ENCODE data around the gene IDH3A. TPM values are rescaled to one million over a fixed set of nuclear protein-coding genes. Genes with fewer than 3 reads are reported as not detected.

IDH3A gene
- total RNA-seq (2022; extraction: Qiagen RNA extraction; ENCODE audit: low read depth), result 73.5 to 88.1 TPM (median 88.0 TPM) in 5 replicates

GRCh38 chr15:78149068-78149804 lies at the start of gene IDH3A:
Gene IDH3A (plus strand): TSS chr15:78149362. CDS start chr15:78149404, 42 bp downstream.

GRCh38 chr15:78131295-78132061 lies 17.7 kb upstream of the IDH3A start, which contains the start of gene CIB2:
Gene CIB2 (minus strand): TSS chr15:78131445. CDS start chr15:78131215, 230 bp downstream.

Other genes with a start within 250 kb of the IDH3A start
- 12.1 to 17.4 TPM (median 15.0 TPM) in 5 replicates for gene TBC1D2B, start 71.7 kb upstream of the IDH3A start, total RNA-seq (2022; extraction: Qiagen RNA extraction; ENCODE audit: low read depth)
- gene SH2D7, start 56.8 kb upstream of the IDH3A start, total RNA-seq (2022; extraction: Qiagen RNA extraction; ENCODE audit: low read depth), result not detected in 5 replicates
- gene CIB2, start 17.9 kb upstream of the IDH3A start, total RNA-seq (2022; extraction: Qiagen RNA extraction; ENCODE audit: low read depth), result 24.8 to 32.3 TPM (median 28.4 TPM) in 5 replicates
- gene ACSBG1, start 85.2 kb downstream of the IDH3A start, total RNA-seq (2022; extraction: Qiagen RNA extraction; ENCODE audit: low read depth), result 0.20 to 0.48 TPM (median 0.38 TPM) in 5 replicates
- gene DNAJA4, start 115.2 kb downstream of the IDH3A start, total RNA-seq (2022; extraction: Qiagen RNA extraction; ENCODE audit: low read depth), result 0.12 TPM in 1 of 5 replicates, not detected in the others
- gene SKIC8, start 150.2 kb downstream of the IDH3A start, total RNA-seq (2022; extraction: Qiagen RNA extraction; ENCODE audit: low read depth), result 85.3 to 113 TPM (median 85.9 TPM) in 5 replicates
- 1.0 to 2.0 TPM (median 1.6 TPM) in 5 replicates for gene CRABP1, start 191.0 kb downstream of the IDH3A start, total RNA-seq (2022; extraction: Qiagen RNA extraction; ENCODE audit: low read depth)

All from A549 treated with DMSO at 1 μM for 4 hours (cell line).